Amniotic epithelial cell (primary cell): ENCODE data around the gene DPM3.
A peak's percentile ranks its signal among the peaks of the same experiment; 100 is the strongest.
"Not testable (repeated sequence)": the region's sequence is repeated elsewhere in the genome, so short reads cannot be mapped to it uniquely, and the experiment has no call there.

ENCODE experiments used
- DNase-seq: peaks from one replicate; pipeline ENCODE4 v3.0.0-alpha.2; 2010; ENCODE audit warnings: low read depth

DPM3 gene

DNA sequence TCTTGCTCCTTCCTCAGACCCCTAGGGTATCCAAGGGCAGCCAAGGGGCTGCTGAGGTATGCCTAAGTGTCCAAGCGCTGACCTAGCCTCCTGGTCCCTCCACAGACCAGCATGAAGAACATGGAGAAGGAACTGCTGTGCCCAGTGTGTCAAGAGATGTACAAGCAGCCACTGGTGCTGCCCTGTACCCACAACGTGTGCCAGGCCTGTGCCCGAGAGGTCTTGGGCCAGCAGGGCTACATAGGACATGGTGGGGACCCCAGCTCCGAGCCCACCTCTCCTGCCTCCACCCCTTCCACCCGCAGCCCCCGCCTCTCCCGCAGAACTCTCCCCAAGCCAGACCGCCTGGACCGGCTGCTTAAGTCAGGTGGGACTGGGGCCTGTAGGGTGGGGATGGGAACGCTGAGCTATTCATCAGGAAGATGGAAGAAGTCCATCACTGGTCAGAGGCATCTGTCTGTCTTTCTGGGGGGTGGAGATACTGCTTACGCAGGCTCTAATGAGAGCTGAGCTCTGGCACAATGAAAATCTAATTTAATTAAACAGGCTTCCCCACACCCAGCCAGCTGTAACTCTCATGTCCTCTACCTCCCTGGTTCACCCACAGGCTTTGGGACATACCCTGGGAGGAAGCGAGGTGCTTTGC lies 35.1 kb upstream of the DPM3 start:
- no peak for DNase-seq

- peak; percentile 24 for DNase-seq
These were observed 34.3 kb upstream of the DPM3 start for GRCh38 chr1:155174324-155175280.

- peak; percentile 27 for DNase-seq
These were observed 33.4 kb upstream of the DPM3 start, which contains the start of gene TRIM46 for GRCh38 chr1:155173478-155174323. TRIM46 (plus strand) TSS chr1:155173849; CDS start chr1:155173967, 118 bp downstream.

GRCh38 chr1:155172732-155173477 lies 32.6 kb upstream of the DPM3 start, which contains the start of gene KRTCAP2:
KRTCAP2 (minus strand) TSS chr1:155173304; CDS start chr1:155173224, 80 bp downstream.
- DNase-seq = peak; percentile 90

- no peak for DNase-seq
These were observed 31.8 kb upstream of the DPM3 start for GRCh38 chr1:155171836-155172731.

DNA sequence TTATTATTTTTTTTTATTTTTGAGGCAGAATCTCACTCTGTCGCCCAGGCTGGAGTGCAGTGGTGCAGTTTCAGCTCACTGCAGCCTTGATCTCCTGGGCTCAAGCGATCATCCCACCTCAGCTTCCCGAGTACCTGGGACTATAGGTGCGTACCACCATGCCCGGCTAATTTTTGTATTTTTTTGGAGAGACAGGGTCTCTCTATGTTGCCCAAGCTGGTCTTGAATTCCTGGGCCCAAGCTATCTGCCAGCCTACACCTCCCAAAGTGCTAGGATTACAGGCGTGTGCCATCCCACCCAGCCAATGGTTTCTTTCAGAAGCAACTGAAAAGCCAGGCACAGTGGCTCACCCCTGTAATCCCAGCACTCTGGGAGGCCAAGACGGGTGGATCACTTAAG lies 30.5 kb upstream of the DPM3 start:
- no peak for DNase-seq

- DNase-seq = no peak
These were observed 29.9 kb upstream of the DPM3 start for GRCh38 chr1:155170101-155170785.

DNA sequence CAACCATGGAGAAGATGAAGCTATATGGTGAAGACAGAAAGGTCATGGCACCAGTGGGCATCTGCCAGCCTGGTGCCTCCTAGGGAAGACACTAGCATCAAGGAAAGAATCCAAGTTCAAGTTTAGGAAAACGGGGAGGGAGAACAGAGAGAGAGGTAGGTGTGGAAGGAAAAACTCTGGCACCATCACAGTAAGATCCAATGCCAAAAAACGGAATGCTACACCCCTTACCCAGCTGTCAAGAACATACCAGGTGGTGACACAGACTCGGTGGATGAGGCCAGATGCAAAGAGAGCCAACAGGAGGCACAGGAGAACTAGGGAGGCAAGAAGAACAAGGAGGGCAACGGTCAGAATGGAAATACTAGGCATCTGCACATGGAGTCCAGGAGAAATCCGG lies 29.2 kb upstream of the DPM3 start:
- DNase-seq = no peak

GRCh38 chr1:155168456-155169210 lies 28.3 kb upstream of the DPM3 start:
- DNase-seq = no peak

- DNase-seq = not testable (repeated sequence)
These were observed 27.7 kb upstream of the DPM3 start for GRCh38 chr1:155168105-155168445.

GRCh38 chr1:155167166-155168104 lies 27.1 kb upstream of the DPM3 start:
- DNase-seq = peak; percentile 63

GRCh38 chr1:155166471-155167165 lies 26.3 kb upstream of the DPM3 start:
- no peak for DNase-seq

DNA sequence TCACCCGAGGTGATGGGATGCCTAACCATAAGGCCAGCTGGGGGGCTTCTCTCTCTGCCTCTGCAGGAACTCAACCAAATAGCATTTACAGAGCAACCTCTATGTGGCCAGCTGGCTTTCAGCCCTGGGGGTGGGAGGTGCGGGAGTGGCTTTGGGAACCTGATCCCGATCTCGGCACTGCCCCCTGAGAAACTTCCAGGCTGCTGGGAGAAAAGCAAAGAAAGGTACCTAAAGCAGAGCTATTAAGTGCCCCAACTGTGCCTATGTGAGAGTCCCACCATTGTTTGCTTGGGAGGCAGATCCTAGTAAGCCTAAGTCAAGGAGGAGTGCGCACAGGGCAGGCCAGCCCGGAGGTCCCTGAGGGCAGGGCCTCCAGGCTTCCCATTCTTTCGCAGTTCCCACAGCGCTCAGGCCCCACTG lies 25.7 kb upstream of the DPM3 start:
- no peak for DNase-seq

GRCh38 chr1:155164625-155165024 lies 24.3 kb upstream of the DPM3 start:
- DNase-seq = not testable (repeated sequence)

- not testable (repeated sequence) for DNase-seq
These were observed 23.5 kb upstream of the DPM3 start for GRCh38 chr1:155163785-155164184.

DNA sequence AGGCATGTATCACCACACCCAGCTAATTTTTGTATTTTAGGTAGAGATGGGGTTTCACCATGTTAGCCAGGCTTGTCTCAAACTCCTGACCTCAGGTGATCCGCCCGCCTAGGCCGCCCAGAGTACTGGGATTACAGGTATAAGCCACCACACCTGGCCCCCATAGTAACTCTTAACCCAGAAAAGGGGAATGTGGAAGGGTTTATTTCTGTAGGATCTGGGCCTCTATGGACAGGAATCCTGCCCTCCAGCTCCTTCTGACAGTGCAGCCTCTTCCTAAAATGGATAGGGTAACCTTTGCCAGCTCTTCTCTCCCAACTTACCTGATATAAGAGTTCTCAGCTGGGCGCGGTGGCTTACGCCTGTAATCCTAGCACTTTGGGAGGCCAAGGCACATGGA lies 22.3 kb upstream of the DPM3 start:
- DNase-seq = not testable (repeated sequence)

GRCh38 chr1:155160128-155160527 lies 19.8 kb upstream of the DPM3 start:
- no peak for DNase-seq
